Activated T-cell treated with anti-CD3 and anti-CD28 coated beads, Interleukin-2, amount 50 U/mL, for 72 hours (primary cell): ENCODE results near the gene HOXA6. TPM values are rescaled to one million over a fixed set of nuclear protein-coding genes. Genes with fewer than 3 reads are reported as not detected.

Experiments
- ATAC-seq, 2 donors: fragments of 150-1000 bp; cut with Tn5 transposase; replicated peaks in 1 of 2; 2 replicates each; pipeline ENCODE4 v1.10.0; 2021; ENCODE audit warnings: moderate library complexity in 2 of 2, mild to moderate bottlenecking in 1 of 2
- DNase-seq, 2 donors: peaks; one replicate each; pipeline ENCODE4 v3.0.0; 2021 to 2022; ENCODE audit warnings: mixed read lengths in 1 of 2
- H3K27ac Mint-ChIP-seq: one replicate; pipeline ENCODE4 v1.8.0; 2022; ENCODE audit warnings: mild to moderate bottlenecking, moderate library complexity, mixed read lengths
- H3K27me3 Mint-ChIP-seq: one replicate; pipeline ENCODE4 v1.8.0; 2022; ENCODE audit warnings: low read depth, mixed read lengths
- H3K36me3 Mint-ChIP-seq, 2 donors: one replicate each; pipeline ENCODE4 v1.8.0; 2022; ENCODE audit warnings: mixed read lengths in 2 of 2, mild to moderate bottlenecking in 1 of 2; ENCODE audit not compliant: insufficient read depth in 2 of 2
- H3K4me1 Mint-ChIP-seq: one replicate; pipeline ENCODE4 v1.8.0; 2022; ENCODE audit warnings: low read depth, mixed read lengths
- H3K4me3 Mint-ChIP-seq, 2 donors: one replicate each; pipeline ENCODE4 v1.8.0; 2022; ENCODE audit warnings: mild to moderate bottlenecking in 2 of 2, mixed read lengths in 2 of 2, moderate library complexity in 2 of 2
- H3K9me3 Mint-ChIP-seq, 2 donors: one replicate each; pipeline ENCODE4 v1.8.0; 2022; ENCODE audit warnings: mixed read lengths in 2 of 2
- total RNA-seq, 2 donors: library from RNA; stranded (reverse); gene quantifications; one replicate each; pipeline ENCODE4 v1.2.3, GENCODE V29; 2022

Gene HOXA6
- total RNA-seq, 2 donors from 2014 or later, result 0.31 TPM; not detected in 1

DNA sequence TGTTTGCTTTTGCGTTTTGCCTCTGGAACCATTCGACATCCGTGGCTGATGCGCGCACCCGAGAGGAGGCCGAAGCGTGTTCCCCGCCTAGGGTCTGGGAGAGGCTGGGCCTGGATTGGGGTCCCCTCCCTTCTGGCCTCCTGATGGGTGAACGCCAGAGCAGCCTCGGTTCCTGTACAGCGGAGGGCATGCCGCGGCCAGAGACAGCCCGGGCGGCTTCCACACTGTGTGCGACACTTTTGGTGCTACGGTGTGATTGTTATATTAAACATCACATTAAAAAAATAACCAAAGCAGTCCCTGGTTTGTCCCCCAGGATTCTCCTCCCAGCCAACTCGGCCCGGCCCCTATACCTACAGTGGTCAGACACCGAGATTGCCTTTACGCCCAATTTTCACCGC lies 12.6 kb upstream of the HOXA6 start:
- peaks cover 85% of the 10 kb centered on the region for H3K27me3 Mint-ChIP-seq
- H3K4me3 Mint-ChIP-seq, result peak overlapping the region; percentile 54 to 81
- peaks cover 38% of the 10 kb centered on the region for H3K4me1 Mint-ChIP-seq
- H3K36me3 Mint-ChIP-seq, result peaks cover 0 to 1% of the 10 kb centered on the region in 2 donors
- H3K9me3 Mint-ChIP-seq, result no peaks in the 10 kb centered on the region
- ATAC-seq (peak; percentile 41 to 50), DNase-seq (no peak)
- H3K27ac Mint-ChIP-seq, result no peak overlapping the region

- ATAC-seq, result no peak
- H3K9me3 Mint-ChIP-seq, result no peaks in the 10 kb centered on the region
- DNase-seq, result no peak
- peak overlapping the region; percentile 54 to 81 for H3K4me3 Mint-ChIP-seq
- peaks cover 1 to 2% of the 10 kb centered on the region in 2 donors for H3K36me3 Mint-ChIP-seq
- peaks cover 88% of the 10 kb centered on the region for H3K27me3 Mint-ChIP-seq
- H3K27ac Mint-ChIP-seq, result no peak overlapping the region
- peaks cover 44% of the 10 kb centered on the region for H3K4me1 Mint-ChIP-seq
These were observed 11.9 kb upstream of the HOXA6 start for GRCh38 chr7:27159266-27160144.

- Mint-ChIP-seq H3K36me3 (peaks cover 1 to 2% of the 10 kb centered on the region in 2 donors), H3K9me3 (no peaks in the 10 kb centered on the region), H3K27ac (no peak overlapping the region), H3K27me3 (peaks cover 88% of the 10 kb centered on the region), H3K4me3 (peak overlapping the region; percentile 27 to 36), H3K4me1 (peaks cover 50% of the 10 kb centered on the region)
- DNase-seq, result no peak
- ATAC-seq, result no peak
These were observed 11.1 kb upstream of the HOXA6 start for GRCh38 chr7:27158436-27159265.

GRCh38 chr7:27157702-27158431 lies 10.3 kb upstream of the HOXA6 start:
- peaks cover 1 to 2% of the 10 kb centered on the region in 2 donors for H3K36me3 Mint-ChIP-seq
- H3K27me3 Mint-ChIP-seq, result peaks cover 88% of the 10 kb centered on the region
- peak overlapping the region; percentile 32 for H3K27ac Mint-ChIP-seq
- ATAC-seq (no peak), DNase-seq (no peak)
- peaks cover 50% of the 10 kb centered on the region for H3K4me1 Mint-ChIP-seq
- no peaks in the 10 kb centered on the region for H3K9me3 Mint-ChIP-seq
- H3K4me3 Mint-ChIP-seq, result peak overlapping the region; percentile 17 to 27

GRCh38 chr7:27156916-27157701 lies 9.5 kb upstream of the HOXA6 start:
- H3K27me3 Mint-ChIP-seq, result peaks cover 86% of the 10 kb centered on the region
- DNase-seq (no peak), ATAC-seq (no peak)
- peak overlapping the region; percentile 33 to 70 for H3K4me3 Mint-ChIP-seq
- H3K9me3 Mint-ChIP-seq, result no peaks in the 10 kb centered on the region
- peaks cover 53% of the 10 kb centered on the region for H3K4me1 Mint-ChIP-seq
- H3K36me3 Mint-ChIP-seq, result peaks cover 1 to 2% of the 10 kb centered on the region in 2 donors
- H3K27ac Mint-ChIP-seq, result peak overlapping the region; percentile 32

DNA sequence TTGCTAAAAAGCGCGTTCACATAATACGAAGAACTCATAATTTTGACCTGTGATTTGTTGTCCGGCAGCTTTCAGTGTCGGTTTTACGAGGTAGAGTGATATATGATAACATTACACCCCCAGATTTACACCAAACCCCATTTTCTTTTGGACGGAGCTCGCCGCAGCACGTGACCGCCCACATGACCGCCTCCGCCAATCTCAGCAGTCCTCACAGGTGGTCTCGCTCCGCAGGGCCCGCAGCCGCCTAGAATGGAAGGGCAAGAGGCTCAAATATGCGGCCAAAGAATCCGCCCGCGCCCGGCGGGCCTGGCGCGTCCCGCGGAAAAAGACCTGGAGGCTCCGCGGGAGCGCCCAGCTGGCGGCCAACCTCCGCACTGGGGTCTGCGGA lies 8.9 kb upstream of the HOXA6 start, which contains the start of gene HOXA7:
Gene HOXA7, minus strand, starts transcription at position 168 of the 391 bp plus-strand sequence. Its CDS starts 130 bp downstream, at position 38.
- peaks cover 88% of the 10 kb centered on the region for H3K27me3 Mint-ChIP-seq
- no peaks in the 10 kb centered on the region for H3K9me3 Mint-ChIP-seq
- H3K27ac Mint-ChIP-seq, result peak within 1 kb of the TSS; percentile 32
- H3K36me3 Mint-ChIP-seq, result peaks cover 1 to 2% of the 10 kb centered on the region in 2 donors
- H3K4me3 Mint-ChIP-seq, result peak within 1 kb of the TSS; percentile 76 to 86
- H3K4me1 Mint-ChIP-seq, result peaks cover 59% of the 10 kb centered on the region
- DNase-seq, result no peak
- no peak for ATAC-seq

- Mint-ChIP-seq H3K36me3 (peaks cover 1 to 2% of the 10 kb centered on the region in 2 donors), H3K27me3 (peaks cover 94% of the 10 kb centered on the region), H3K9me3 (no peaks in the 10 kb centered on the region), H3K27ac (peak overlapping the region; percentile 29), H3K4me3 (peak overlapping the region; percentile 76 to 86), H3K4me1 (peaks cover 61% of the 10 kb centered on the region)
- no peak for DNase-seq
- ATAC-seq, result no peak
These were observed 8.4 kb upstream of the HOXA6 start for GRCh38 chr7:27155816-27156507.

GRCh38 chr7:27154901-27155815 lies 7.6 kb upstream of the HOXA6 start:
- Mint-ChIP-seq H3K4me1 (peaks cover 67% of the 10 kb centered on the region), H3K27ac (peak overlapping the region; percentile 67), H3K9me3 (no peaks in the 10 kb centered on the region), H3K27me3 (peaks cover 94% of the 10 kb centered on the region), H3K36me3 (peaks cover 1 to 2% of the 10 kb centered on the region in 2 donors), H3K4me3 (peak overlapping the region; percentile 76 to 86)
- ATAC-seq, result no peak
- peak; percentile 52 to 64 for DNase-seq

DNA sequence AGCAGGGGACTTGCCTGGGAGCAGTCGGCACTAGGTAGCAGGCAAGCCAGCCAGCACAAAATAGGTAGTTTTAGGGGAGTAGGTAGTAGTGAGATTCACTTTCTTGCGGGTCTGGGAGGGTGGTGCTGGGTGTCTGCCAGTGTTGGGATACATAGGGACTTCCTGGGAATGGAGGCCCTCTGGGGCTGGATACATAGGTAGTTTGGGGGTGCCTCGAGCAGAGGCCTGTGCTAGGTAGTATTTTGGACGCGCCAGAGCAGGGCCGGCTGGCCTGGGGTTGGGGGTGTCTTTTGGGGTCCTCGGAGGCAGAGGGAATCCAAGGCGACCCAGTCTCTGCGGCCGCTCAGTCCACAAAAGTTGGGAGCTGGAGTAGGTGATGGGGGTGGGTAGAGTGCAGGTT lies 6.8 kb upstream of the HOXA6 start:
- Mint-ChIP-seq H3K9me3 (no peaks in the 10 kb centered on the region), H3K27ac (peak overlapping the region; percentile 67), H3K4me3 (peak overlapping the region; percentile 76 to 86), H3K4me1 (peaks cover 61% of the 10 kb centered on the region), H3K36me3 (peaks cover 1 to 2% of the 10 kb centered on the region in 2 donors), H3K27me3 (peaks cover 94% of the 10 kb centered on the region)
- ATAC-seq, result no peak
- no peak for DNase-seq

- no peak for DNase-seq
- H3K27ac Mint-ChIP-seq, result no peak overlapping the region
- H3K9me3 Mint-ChIP-seq, result no peaks in the 10 kb centered on the region
- peak overlapping the region in 1 of 2 donors; percentile 41 for H3K4me3 Mint-ChIP-seq
- H3K4me1 Mint-ChIP-seq, result peaks cover 56% of the 10 kb centered on the region
- no peak for ATAC-seq
- peaks cover 1 to 2% of the 10 kb centered on the region in 2 donors for H3K36me3 Mint-ChIP-seq
- H3K27me3 Mint-ChIP-seq, result peaks cover 94% of the 10 kb centered on the region
These were observed 6.0 kb upstream of the HOXA6 start for GRCh38 chr7:27153526-27153925.
